ENCODE data around the gene PACS1. TPM values are rescaled to one million over a fixed set of nuclear protein-coding genes. Genes with fewer than 3 reads are reported as not detected.
"Not testable (repeated sequence)": the region's sequence is repeated elsewhere in the genome, so short reads cannot be mapped to it uniquely, and the experiment has no call there.

Gene PACS1
- total RNA-seq, 1 donor from 2014 or later: 102 TPM

GRCh38 chr11:66268244-66268951 is 198.3 kb downstream of the PACS1 start, which contains the start of gene RAB1B:
TSS of gene RAB1B (plus strand) at chr11:66268639. CDS start at chr11:66268680, 41 bp downstream.
- intact Hi-C loops (cut with micrococcal nuclease): loop anchor here (1.0 to 5.0 kb wide), 6 partner anchors 14 to 410 kb away; partner anchors contain the start of genes CFL1, RBM14, SF3B2 and YIF1A

GRCh38 chr11:66268952-66269905 is 199.2 kb downstream of the PACS1 start:
- intact Hi-C loops (cut with micrococcal nuclease): loop anchor here (1.0 to 5.0 kb wide), 6 partner anchors 13 to 410 kb away; partner anchors contain the start of genes CFL1, RBM14, SF3B2 and YIF1A

- intact Hi-C loops (cut with micrococcal nuclease): no loop called here
Observed at GRCh38 chr11:66271816-66272215, 201.7 kb downstream of the PACS1 start.

GRCh38 chr11:66272596-66272995 is 202.5 kb downstream of the PACS1 start:
- intact Hi-C loops (cut with micrococcal nuclease): no loop called here

GRCh38 chr11:66274219-66274618 is 204.1 kb downstream of the PACS1 start:
- intact Hi-C loops (cut with micrococcal nuclease): no loop called here

- intact Hi-C loops (cut with micrococcal nuclease): no loop called here
Observed at GRCh38 chr11:66275396-66275795, 205.3 kb downstream of the PACS1 start.

GRCh38 chr11:66275984-66276612 is 206.0 kb downstream of the PACS1 start:
- intact Hi-C loops (cut with micrococcal nuclease): no loop called here

- intact Hi-C loops (cut with micrococcal nuclease): not testable (repeated sequence)
Observed at GRCh38 chr11:66276619-66277018, 206.5 kb downstream of the PACS1 start.

GRCh38 chr11:66277064-66277463 is 207.0 kb downstream of the PACS1 start:
- intact Hi-C loops (cut with micrococcal nuclease): not testable (repeated sequence)

GRCh38 chr11:66277471-66278362 is 207.6 kb downstream of the PACS1 start, which contains the start of gene CNIH2:
TSS of gene CNIH2 (plus strand) at chr11:66278175. CDS start at chr11:66278457, 282 bp downstream.
- intact Hi-C loops (cut with micrococcal nuclease): no loop called here

GRCh38 chr11:66278363-66279091 is 208.5 kb downstream of the PACS1 start:
- intact Hi-C loops (cut with micrococcal nuclease): no loop called here

GRCh38 chr11:66279092-66279734 is 209.1 kb downstream of the PACS1 start:
- intact Hi-C loops (cut with micrococcal nuclease): no loop called here

- intact Hi-C loops (cut with micrococcal nuclease): loop anchor here (10.0 kb wide), 1 partner anchor 566 kb away; the partner anchor contains the start of gene KAT5
Observed at GRCh38 chr11:66280428-66280827, 210.4 kb downstream of the PACS1 start.

- intact Hi-C loops (cut with micrococcal nuclease): loop anchor here (10.0 kb wide), 1 partner anchor 566 kb away; the partner anchor contains the start of gene KAT5
Observed at GRCh38 chr11:66281001-66281400, 210.9 kb downstream of the PACS1 start.

- intact Hi-C loops (cut with micrococcal nuclease): loop anchor here (1.0 to 10.0 kb wide), 3 partner anchors 14 to 567 kb away; partner anchors contain the start of genes KAT5 and RAB1B
Observed at GRCh38 chr11:66281776-66282467, 211.8 kb downstream of the PACS1 start.

GRCh38 chr11:66282468-66283455 is 212.7 kb downstream of the PACS1 start:
- intact Hi-C loops (cut with micrococcal nuclease): loop anchor here (1.0 to 10.0 kb wide), 3 partner anchors 14 to 568 kb away; partner anchors contain the start of genes KAT5 and RAB1B

Measured in T-helper 2 cell treated with Interferon-gamma antibody and Interleukin-4, amounts not matched to agents 100 ng/mL and 5 ng/mL, for 36 hours (primary cell).